GM18867 (cell line): ENCODE measurements around the gene ADGRE2.
A peak's percentile ranks its signal among the peaks of the same experiment; 100 is the strongest.

Source experiments
- ATAC-seq: cut with Tn5 transposase; IDR thresholded peaks from one replicate; pipeline ENCODE4 v1.9.1; 2021; ENCODE audit warnings: mild to moderate bottlenecking, moderate library complexity; ENCODE audit not compliant: unreplicated experiment

ADGRE2 gene

GRCh38 chr19:14748601-14749000, 29.8 kb downstream of the ADGRE2 start:
- no peak for ATAC-seq

DNA sequence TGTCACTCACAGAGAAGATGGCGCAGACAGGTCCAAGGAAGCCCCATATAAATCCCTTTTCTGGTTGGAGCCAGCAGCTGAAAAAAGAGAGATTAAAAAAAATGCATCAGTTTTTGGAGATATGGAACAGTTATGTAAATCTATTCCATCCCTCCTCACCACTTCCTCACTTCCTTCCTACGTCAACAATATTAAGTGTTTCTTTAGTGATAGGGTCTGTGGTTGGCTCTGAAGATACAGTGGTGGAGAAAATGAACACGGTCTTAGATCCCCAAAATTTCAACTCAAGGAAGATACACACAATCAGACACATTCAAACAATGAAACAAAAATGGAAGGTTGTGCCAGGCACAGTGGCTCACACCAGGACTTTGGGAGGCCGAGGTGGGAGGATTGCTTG, 31.5 kb downstream of the ADGRE2 start:
- ATAC-seq: no peak

DNA sequence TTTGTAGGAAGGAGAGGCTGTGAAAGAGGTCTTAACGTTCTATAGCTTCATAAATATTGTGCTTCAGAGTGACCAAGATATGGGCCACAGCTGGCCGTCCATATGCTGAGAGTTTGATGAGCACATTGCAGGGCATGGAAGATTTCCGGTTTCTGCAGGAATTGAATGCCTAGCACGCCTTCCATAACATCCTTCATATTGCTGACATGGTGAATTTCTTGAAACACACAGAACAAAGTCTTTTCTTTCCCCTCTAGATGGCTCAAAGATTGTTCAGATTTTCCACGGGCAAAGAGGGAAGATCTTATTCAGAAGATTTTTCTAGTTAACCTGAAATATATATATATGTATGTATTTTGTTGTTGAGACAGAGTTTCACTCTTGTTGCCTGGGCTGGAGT, 42.4 kb downstream of the ADGRE2 start:
- ATAC-seq: no peak

- no peak for ATAC-seq
These were observed 44.8 kb downstream of the ADGRE2 start for GRCh38 chr19:14733574-14733973.

- ATAC-seq: no peak
These were observed 45.9 kb downstream of the ADGRE2 start for GRCh38 chr19:14732510-14732909.

DNA sequence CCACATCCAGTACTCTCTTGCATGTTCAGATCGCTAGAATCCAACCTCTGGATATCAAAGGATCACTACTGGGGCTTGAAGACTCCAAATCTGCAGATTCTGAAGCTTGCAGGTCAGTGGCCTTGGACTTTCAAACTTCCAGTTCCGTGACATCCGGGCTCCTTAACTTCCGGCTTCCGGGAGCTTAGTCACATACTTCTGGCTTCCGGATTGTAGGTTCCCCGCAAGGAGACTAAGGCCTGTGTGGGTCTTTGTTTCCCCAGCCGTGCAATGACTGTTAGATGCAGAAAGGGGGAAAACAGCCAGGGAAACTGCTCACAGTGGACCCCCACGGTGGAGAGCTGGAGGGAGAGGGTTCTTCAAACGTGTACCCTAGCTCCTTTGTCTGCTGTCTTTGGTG, 47.2 kb downstream of the ADGRE2 start:
- ATAC-seq: no peak

DNA sequence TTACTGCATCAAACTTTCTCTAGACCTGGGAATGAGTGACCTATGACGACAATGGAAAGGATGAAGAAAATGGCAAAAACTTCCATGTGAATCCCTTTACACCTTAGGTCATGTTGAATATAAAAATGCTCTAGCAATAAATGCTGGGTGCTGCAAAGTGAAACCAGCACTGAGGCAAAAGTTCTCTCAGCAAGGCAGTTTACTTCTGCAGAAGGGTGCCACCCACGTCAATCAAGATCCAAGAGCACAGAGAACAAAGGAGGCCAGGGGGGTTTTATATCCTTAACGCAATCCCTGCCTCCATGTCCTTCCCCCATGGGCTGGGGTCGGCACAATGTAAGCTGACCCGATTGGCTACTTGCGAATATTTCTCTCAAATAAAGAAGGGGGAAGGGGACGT, 49.8 kb downstream of the ADGRE2 start:
- no peak for ATAC-seq

DNA sequence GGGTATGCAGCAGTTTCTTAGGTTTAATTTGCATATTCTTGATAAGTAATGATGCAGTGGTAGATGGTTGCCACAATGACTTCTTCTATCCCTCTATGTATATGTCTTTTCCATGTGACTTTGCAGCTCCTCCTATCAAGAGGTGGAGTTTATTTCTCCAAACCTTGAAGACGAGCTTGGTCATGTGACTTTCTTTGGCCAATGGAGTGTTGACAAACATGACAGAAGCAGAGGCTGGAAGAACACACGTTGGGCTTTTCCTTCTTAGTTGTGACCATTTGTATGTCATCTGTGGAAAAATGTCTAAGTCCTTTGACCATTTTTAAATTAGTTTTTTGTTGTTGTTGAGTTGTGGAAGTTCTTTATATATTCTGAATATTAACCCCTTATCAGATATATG, 56.2 kb downstream of the ADGRE2 start:
- ATAC-seq: no peak

DNA sequence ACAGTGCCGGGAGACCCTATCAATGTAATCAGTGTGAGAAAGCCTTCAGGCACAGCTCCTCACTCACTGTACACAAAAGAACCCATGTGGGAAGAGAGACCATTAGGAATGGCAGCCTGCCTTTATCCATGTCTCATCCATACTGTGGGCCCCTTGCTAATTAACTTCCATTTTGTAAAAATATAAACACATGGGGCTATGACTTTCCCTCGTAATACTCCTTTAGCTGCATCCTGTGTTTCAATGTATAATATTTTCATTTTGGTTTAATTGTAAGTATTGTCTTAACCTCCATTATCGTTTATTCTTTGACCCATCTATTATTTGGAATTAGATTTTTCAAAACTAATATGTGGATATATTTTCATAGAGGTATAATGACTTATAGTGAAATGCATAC, 59.2 kb downstream of the ADGRE2 start:
- no peak for ATAC-seq

DNA sequence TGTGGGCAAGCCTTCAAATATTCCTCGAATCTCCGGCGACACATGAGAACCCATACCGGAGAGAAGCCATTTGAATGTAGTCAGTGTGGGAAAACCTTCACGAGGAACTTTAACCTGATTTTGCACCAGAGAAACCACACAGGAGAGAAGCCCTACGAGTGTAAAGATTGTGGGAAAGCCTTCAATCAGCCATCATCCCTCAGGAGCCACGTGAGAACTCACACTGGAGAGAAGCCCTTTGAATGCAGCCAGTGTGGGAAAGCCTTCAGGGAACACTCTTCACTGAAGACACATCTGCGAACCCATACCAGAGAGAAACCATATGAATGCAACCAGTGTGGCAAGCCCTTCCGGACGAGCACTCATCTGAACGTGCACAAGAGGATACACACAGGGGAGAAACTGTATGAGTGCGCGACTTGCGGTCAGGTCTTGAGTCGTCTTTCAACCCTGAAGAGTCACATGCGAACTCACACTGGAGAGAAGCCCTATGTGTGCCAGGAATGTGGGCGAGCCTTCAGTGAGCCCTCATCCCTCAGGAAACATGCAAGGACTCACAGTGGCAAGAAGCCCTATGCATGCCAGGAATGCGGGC, 59.7 kb downstream of the ADGRE2 start:
- ATAC-seq: no peak

DNA sequence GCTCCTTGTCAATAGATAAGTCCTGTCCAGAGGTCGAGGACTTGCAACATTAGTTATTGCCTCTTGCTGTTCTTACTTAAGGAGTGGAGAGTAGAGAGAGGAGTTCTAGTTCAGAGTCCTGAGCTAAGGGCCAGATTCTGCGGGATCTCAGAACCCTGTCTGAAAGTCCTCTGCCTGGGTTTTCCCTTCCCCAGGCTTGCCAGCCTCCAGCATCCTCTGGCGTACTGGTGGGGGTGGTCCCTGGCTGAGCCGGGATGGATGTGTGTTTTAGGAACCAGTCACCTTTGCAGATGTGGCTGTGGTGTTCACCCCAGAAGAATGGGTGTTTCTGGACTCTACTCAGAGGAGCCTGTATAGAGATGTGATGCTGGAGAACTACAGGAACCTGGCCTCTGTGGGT, 62.5 kb downstream of the ADGRE2 start:
- ATAC-seq: no peak

GRCh38 chr19:14704450-14704849, 73.9 kb downstream of the ADGRE2 start:
- no peak for ATAC-seq

GRCh38 chr19:14703833-14704232, 74.5 kb downstream of the ADGRE2 start:
- ATAC-seq: no peak

GRCh38 chr19:14700711-14701375, 77.5 kb downstream of the ADGRE2 start:
- no peak for ATAC-seq

- no peak for ATAC-seq
These were observed 78.7 kb downstream of the ADGRE2 start for GRCh38 chr19:14699641-14700040.

GRCh38 chr19:14695471-14695870, 82.9 kb downstream of the ADGRE2 start:
- no peak for ATAC-seq

DNA sequence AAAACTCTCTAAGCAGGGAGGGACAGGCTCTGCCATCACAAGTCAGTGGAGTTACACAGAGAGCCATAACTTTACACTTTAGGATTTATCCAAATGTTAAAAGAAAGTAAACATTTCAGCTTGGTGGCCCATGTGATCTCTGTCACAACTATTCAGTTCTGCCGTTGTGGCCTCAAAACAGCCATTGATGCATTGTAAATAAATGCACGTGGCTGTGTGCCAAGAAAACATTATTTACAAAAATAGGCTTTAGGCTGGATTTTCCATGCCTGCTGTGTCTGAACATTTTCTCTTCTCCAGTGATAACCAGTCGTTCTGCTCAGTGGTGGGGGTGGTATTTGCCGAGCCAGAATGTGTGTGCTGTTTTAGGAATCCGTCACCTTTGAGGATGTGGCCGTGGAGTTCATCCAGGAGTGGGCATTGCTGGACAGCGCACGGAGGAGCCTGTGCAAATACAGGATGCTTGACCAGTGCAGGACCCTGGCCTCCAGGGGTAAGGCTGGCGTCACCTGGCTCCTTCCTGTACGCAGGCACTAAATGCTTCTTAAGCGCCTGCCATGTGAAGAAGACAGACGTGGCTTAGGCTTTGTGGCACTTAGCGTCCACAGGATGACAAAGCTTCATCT, 83.6 kb downstream of the ADGRE2 start:
- no peak for ATAC-seq

GRCh38 chr19:14689598-14690503, 88.5 kb downstream of the ADGRE2 start, which contains the start of gene ZNF333:
Gene ZNF333 (plus strand): TSS chr19:14690048. CDS start chr19:14693492, 3,444 bp downstream.
- ATAC-seq: peak; percentile 92

DNA sequence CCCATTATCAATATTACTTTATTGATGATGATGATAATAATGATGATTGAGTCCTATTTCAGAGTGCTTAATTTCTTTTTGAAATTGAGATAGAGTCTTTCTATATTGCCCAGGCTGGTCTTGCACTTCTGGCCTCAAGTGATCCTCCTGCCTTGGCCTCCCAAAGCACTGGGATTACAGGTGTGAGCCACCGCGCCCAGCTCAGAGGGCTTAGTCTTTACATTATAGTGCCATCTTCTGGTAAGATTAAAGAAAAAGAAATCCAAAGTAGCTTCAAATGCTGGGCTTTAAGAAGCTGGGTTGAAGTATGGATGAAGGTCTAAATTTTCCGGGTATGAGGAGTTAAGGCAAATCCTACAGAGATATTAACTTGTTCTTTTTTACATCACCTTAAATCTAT, 91.9 kb downstream of the ADGRE2 start:
- ATAC-seq: no peak

- ATAC-seq: no peak
These were observed 94.9 kb downstream of the ADGRE2 start for GRCh38 chr19:14683439-14683838.
